IPS-15b (cell line): ENCODE data around the gene CABLES1.

Experiments used
- H3K27me3 ChIP-seq: one replicate; pipeline ENCODE4 v1.6.1; 2013; ENCODE audit warnings: low read length; ENCODE audit not compliant: control insufficient read depth, insufficient read depth
- H3K36me3 ChIP-seq: one replicate; pipeline ENCODE4 v1.6.1; 2013; ENCODE audit warnings: low read length; ENCODE audit not compliant: control insufficient read depth, insufficient read depth
- H3K4me1 ChIP-seq: one replicate; pipeline ENCODE4 v1.6.1; 2013; ENCODE audit warnings: mild to moderate bottlenecking, low read length; ENCODE audit not compliant: control insufficient read depth, insufficient read depth
- H3K4me3 ChIP-seq: one replicate; pipeline ENCODE4 v1.5.1; 2013; ENCODE audit warnings: low read depth, low read length
- H3K9ac ChIP-seq: one replicate; pipeline ENCODE4 v1.6.1; 2013; ENCODE audit warnings: low read depth, mild to moderate bottlenecking, low read length
- H3K9me3 ChIP-seq: one replicate; pipeline ENCODE4 v1.6.1; 2013; ENCODE audit warnings: mild to moderate bottlenecking, low read length; ENCODE audit not compliant: control insufficient read depth, insufficient read depth

The CABLES1 gene

DNA sequence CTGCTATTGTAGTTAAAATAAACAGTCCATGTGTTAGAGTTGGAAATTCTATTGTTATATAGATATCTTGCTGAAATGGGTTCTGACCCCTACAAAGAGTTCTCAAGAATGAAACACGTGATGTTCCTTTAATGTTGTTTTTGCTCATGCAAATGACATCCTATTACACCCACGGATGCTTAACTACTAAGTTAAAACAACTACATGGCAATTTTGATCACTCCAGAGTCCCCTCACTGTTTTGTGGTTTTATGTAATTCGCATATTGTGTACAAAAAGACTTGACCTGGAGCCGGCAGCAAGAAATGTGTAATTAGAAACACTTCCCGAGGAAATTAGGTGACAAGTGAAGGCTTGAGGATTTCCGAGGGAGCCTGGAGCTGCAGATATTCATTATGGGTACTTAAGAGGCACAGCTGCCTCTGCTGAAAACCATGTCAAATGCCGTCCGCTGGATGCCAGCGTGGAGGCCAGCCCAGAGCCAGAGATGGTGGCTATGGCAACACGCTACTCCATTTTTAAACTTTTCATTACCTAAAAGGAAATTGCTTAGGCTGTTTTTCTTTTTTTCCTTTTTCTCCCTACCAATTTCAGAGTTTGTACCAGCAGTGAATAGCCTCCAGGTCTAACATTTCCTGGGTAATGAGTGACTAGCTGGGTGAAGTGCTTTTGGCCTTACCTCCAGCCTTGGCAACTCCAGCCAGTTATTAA, 21.0 kb upstream of the CABLES1 start:
- H3K4me3 ChIP-seq, result no peak overlapping the region
- no peaks in the 10 kb centered on the region for H3K27me3 ChIP-seq
- no peaks in the 10 kb centered on the region for H3K36me3 ChIP-seq
- no peaks in the 10 kb centered on the region for H3K9me3 ChIP-seq
- H3K9ac ChIP-seq, result no peak overlapping the region
- peaks cover 6% of the 10 kb centered on the region for H3K4me1 ChIP-seq

DNA sequence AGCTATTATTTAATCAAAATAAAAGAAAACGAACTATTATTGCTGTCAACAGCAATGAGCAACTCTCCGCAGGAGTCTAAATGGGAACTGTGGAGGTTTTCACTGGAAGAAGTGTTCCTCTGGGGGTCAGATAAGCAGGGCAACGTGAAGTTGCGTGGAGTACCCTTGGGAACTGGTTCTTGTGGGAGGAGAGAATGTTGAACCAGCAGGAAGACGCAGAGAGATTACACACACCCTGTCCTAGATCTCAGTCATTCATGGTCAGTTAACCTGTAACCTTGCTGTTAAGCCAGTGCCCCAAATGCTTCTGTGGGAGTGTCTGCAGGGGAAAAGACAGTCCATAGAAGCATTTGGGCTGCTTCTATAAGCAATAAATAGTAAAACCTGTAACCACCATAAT, 20.4 kb upstream of the CABLES1 start:
- H3K4me1 ChIP-seq, result peaks cover 6% of the 10 kb centered on the region
- no peak overlapping the region for H3K4me3 ChIP-seq
- H3K36me3 ChIP-seq, result no peaks in the 10 kb centered on the region
- no peak overlapping the region for H3K9ac ChIP-seq
- no peaks in the 10 kb centered on the region for H3K27me3 ChIP-seq
- no peaks in the 10 kb centered on the region for H3K9me3 ChIP-seq

DNA sequence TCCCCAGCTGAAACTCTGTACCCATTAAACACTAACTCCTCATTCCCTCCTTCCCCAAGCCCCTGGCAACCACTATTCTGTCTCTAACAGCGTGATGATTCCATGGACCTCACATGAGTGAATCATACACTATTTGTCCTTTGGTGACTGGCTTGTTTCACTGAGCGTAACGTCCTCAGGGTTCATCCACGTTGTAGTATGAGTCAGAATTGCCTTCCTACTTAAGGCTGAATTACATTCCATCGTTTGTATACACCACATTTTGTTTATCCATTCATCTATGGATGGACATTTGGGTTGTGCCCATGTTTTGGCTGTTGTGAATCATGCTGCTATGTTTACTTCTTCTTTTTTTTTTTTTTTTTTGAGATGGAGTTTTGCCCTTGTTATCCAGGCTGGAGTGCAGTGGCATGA, 19.6 kb upstream of the CABLES1 start:
- H3K27me3 ChIP-seq, result no peaks in the 10 kb centered on the region
- no peak overlapping the region for H3K9ac ChIP-seq
- no peak overlapping the region for H3K4me3 ChIP-seq

DNA sequence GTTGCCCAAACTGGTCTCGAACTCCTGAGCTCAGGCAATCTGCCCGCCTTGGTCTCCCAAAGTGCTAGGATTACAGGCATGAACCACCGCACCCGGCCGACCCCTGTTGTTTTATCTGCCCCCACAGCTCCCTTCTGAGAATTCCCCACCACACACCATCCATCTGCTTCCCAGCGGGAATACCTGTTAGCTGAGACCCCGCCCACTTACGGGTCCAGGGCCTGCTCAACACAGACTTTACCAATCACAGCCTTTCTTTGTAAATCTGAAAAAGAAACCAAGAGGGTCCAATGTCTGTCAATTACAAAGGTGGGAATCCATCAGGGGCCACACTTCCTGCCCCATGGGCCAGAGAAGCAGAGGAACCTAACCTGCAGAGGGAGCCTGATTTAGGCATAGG, 14.2 kb upstream of the CABLES1 start:
- Histone ChIP-seq H3K9ac (no peak overlapping the region), H3K27me3 (no peaks in the 10 kb centered on the region), H3K9me3 (no peaks in the 10 kb centered on the region), H3K4me1 (no peaks in the 10 kb centered on the region), H3K4me3 (no peak overlapping the region), H3K36me3 (no peaks in the 10 kb centered on the region)

More for the DNA sequence above, 19.6 kb upstream of the CABLES1 start:
- no peaks in the 10 kb centered on the region for H3K9me3 ChIP-seq
- peaks cover 6% of the 10 kb centered on the region for H3K4me1 ChIP-seq
- no peaks in the 10 kb centered on the region for H3K36me3 ChIP-seq

DNA sequence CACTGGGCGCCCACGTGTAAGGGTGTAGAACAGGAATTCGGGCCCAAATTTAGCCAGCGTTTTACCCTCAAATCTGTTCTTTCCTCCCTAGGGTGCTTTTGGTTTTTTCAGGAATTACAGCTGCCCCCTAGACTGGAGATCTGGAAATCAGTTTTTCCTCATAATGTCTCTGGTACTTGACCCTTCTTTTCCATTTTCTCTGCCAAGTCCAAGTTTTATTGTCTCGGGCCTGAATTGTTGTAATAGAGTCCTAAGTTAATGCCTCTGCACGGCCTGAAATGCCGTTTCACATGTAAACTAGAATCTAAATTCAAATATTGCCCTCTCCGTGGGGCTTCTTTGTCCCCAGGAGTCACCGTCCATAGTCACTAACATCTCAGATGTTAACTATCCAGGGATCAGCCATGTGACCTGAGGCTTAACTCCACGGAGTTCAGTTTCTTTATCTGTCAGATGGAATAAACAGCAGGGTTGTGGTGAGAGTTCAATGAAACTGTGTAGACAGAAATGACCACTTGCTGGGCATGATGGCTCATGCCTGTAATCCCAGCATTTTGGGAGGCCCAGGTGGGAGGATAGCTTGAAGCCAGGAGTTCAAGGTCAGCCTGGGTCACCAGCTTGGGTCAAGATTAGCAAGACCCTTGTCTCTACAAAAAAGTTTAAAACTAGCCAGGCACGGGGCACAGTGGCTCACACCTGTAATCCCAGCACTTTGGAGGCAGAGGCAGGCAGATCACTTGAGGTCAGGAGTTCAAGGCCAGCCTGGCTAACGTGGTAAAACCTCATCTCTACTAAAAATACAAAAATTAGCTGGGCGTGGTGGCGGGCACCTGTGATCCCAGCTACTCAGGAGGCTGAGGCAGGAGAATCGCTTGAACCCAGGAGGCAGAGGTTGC, 12.7 kb upstream of the CABLES1 start:
- Histone ChIP-seq H3K9me3 (no peaks in the 10 kb centered on the region), H3K36me3 (no peaks in the 10 kb centered on the region), H3K27me3 (no peaks in the 10 kb centered on the region), H3K4me1 (no peaks in the 10 kb centered on the region), H3K4me3 (no peak overlapping the region), H3K9ac (no peak overlapping the region)

GRCh38 chr18:23126376-23127056, 8.8 kb upstream of the CABLES1 start:
- Histone ChIP-seq H3K4me3 (no peak overlapping the region), H3K27me3 (no peaks in the 10 kb centered on the region), H3K9ac (no peak overlapping the region), H3K36me3 (no peaks in the 10 kb centered on the region), H3K9me3 (no peaks in the 10 kb centered on the region), H3K4me1 (peaks cover 9% of the 10 kb centered on the region)

GRCh38 chr18:23127090-23127489, 8.2 kb upstream of the CABLES1 start:
- no peaks in the 10 kb centered on the region for H3K9me3 ChIP-seq
- no peak overlapping the region for H3K9ac ChIP-seq
- H3K27me3 ChIP-seq, result no peaks in the 10 kb centered on the region
- H3K4me1 ChIP-seq, result peaks cover 10% of the 10 kb centered on the region
- H3K36me3 ChIP-seq, result no peaks in the 10 kb centered on the region
- no peak overlapping the region for H3K4me3 ChIP-seq

- H3K4me1 ChIP-seq, result peaks cover 20% of the 10 kb centered on the region
Measured at GRCh38 chr18:23129355-23130002, 5.8 kb upstream of the CABLES1 start.

GRCh38 chr18:23131693-23132319, 3.5 kb upstream of the CABLES1 start:
- H3K9me3 ChIP-seq, result no peaks in the 10 kb centered on the region
- no peaks in the 10 kb centered on the region for H3K36me3 ChIP-seq
- H3K4me3 ChIP-seq, result no peak overlapping the region
- no peak overlapping the region for H3K9ac ChIP-seq
- H3K4me1 ChIP-seq, result peaks cover 20% of the 10 kb centered on the region
- peaks cover 2% of the 10 kb centered on the region for H3K27me3 ChIP-seq

More at GRCh38 chr18:23129355-23130002, 5.8 kb upstream of the CABLES1 start:
- H3K4me3 ChIP-seq, result no peak overlapping the region
- H3K27me3 ChIP-seq, result no peaks in the 10 kb centered on the region
- no peaks in the 10 kb centered on the region for H3K9me3 ChIP-seq
- H3K9ac ChIP-seq, result no peak overlapping the region
- H3K36me3 ChIP-seq, result no peaks in the 10 kb centered on the region

DNA sequence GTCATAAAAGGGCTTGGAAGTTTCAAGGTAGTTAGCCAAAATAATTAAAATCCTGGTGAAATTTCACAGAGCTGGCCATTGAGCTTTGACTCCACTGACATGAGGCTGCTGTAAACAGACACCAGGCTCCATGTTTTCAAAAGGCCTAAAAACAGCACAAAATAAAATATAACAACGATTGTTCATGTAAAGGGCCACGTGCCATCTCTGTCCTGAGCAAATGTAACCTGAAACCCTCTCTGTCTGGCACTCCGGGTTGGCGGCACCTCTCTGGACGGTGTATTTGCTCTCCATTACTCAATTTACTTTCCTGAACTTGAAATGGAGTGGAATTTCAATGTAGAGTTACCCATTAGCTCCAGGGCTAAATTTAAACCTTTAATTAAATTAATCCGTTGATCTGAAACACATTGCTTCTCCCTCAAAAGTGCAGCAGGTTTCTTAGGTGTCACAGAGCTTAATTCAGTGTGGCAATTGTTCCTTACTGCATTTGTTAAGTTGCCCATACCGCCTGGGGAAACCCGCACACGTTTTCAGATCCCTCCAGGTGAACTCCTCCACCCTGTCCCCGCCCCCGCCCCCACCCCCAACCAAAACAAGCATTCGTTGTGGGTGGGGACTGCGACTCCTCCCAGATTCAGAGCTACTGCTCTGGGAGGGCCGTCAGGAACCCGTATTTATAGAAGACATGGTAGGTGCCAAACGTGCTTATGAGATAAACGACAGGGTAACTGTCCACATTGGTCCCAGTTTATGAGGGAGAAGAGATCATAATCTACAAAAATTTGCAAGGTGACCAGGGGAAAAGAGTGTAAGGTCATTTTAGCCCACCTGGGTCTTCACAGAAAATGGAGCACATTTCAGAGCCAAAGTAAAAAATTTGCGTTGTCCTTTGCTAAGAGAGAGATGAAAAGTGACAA, 1.2 kb upstream of the CABLES1 start:
- Histone ChIP-seq H3K9me3 (no peaks in the 10 kb centered on the region), H3K27me3 (peaks cover 2% of the 10 kb centered on the region), H3K4me3 (peak overlapping the region; percentile 45), H3K9ac (peak overlapping the region; percentile 19), H3K36me3 (no peaks in the 10 kb centered on the region), H3K4me1 (peaks cover 28% of the 10 kb centered on the region)
